VCaP (cell line): ENCODE results near the gene PTPRU.
"Not testable (repeated sequence)": the region's sequence is repeated elsewhere in the genome, so short reads cannot be mapped to it uniquely, and the experiment has no call there.

ENCODE experiments used
- H3K27ac ChIP-seq: fragments of 450-650 bp; 2 replicates; pipeline ENCODE4 v1.5.1; 2017
- CTCF ChIP-seq: fragments of 450-650 bp; conservative IDR thresholded peaks from 2 replicates; pipeline ENCODE4 v1.5.1; 2017; ENCODE audit warnings: mild to moderate bottlenecking, moderate library complexity

PTPRU gene

GRCh38 chr1:29210278-29211085 lies 25.8 kb upstream of the PTPRU start:
- H3K27ac ChIP-seq: no peak overlapping the region
- no peak for TF ChIP-seq CTCF

GRCh38 chr1:29211086-29212030 lies 25.0 kb upstream of the PTPRU start:
- TF ChIP-seq CTCF: no peak
- H3K27ac ChIP-seq: no peak overlapping the region

GRCh38 chr1:29213055-29213454 lies 23.3 kb upstream of the PTPRU start:
- TF ChIP-seq CTCF: no peak
- no peak overlapping the region for H3K27ac ChIP-seq

- TF ChIP-seq CTCF: no peak
- no peak overlapping the region for H3K27ac ChIP-seq
Observed at GRCh38 chr1:29217633-29218032, 18.7 kb upstream of the PTPRU start.

GRCh38 chr1:29218223-29218622 lies 18.1 kb upstream of the PTPRU start:
- no peak overlapping the region for H3K27ac ChIP-seq
- TF ChIP-seq CTCF: no peak

GRCh38 chr1:29221296-29221695 lies 15.0 kb upstream of the PTPRU start:
- no peak for TF ChIP-seq CTCF
- H3K27ac ChIP-seq: no peak overlapping the region

- not testable (repeated sequence) for H3K27ac ChIP-seq
Observed at GRCh38 chr1:29222260-29222659, 14.1 kb upstream of the PTPRU start.

- no peak overlapping the region for H3K27ac ChIP-seq
- TF ChIP-seq CTCF: no peak
Observed at GRCh38 chr1:29222686-29223085, 13.6 kb upstream of the PTPRU start.
